Right lobe of liver (tissue), 6 donors: ENCODE data around the gene RAB14. TPM values are rescaled to one million over a fixed set of nuclear protein-coding genes. Genes with fewer than 3 reads are reported as not detected.

Experiments
- ATAC-seq, 4 donors: fragments of 200-7000 bp; cut with Tn5 transposase; one replicate each; pipeline ENCODE4 v1.9.1; 2020; ENCODE audit warnings: mild to moderate bottlenecking in 4 of 4, moderate library complexity in 4 of 4
- DNase-seq, 3 donors: peaks; one replicate each; pipeline ENCODE4 v3.0.0-alpha.2; 2020
- H3K27ac ChIP-seq, 3 donors: fragments of 200-600 bp; one replicate each; pipeline ENCODE4 v1.8.0; 2022
- H3K27me3 ChIP-seq, 2 donors: fragments of 200-600 bp; one replicate each; pipeline ENCODE4 v1.8.0; 2022
- H3K36me3 ChIP-seq, 4 donors: fragments of 200-600 bp; sonication (generic) in 1 of 4; one replicate each; pipeline versions ENCODE4 v1.5.1 to v1.8.0; 2017 to 2022; ENCODE audit warnings: control low read depth in 1 of 4
- H3K4me1 ChIP-seq, 4 donors: fragments of 200-600 bp; sonication (generic) in 1 of 4; one replicate each; pipeline versions ENCODE4 v1.5.1 to v1.8.0; 2017 to 2022; ENCODE audit warnings: control low read depth in 1 of 4
- H3K4me3 ChIP-seq, 3 donors: fragments of 200-600 bp; one replicate each; pipeline ENCODE4 v1.8.0; 2022
- H3K9me3 ChIP-seq, 4 donors: fragments of 200-600 bp; sonication (generic) in 1 of 4; one replicate each; pipeline versions ENCODE4 v1.5.1 to v1.8.0; 2017 to 2022; ENCODE audit warnings: control low read depth in 1 of 4
- CTCF ChIP-seq, 4 donors: fragments of 200-600 bp in 3 of 4; fragments of 450-650 bp in 1 of 4; IDR thresholded peaks; one replicate each; pipeline versions ENCODE4 v1.5.1 to v1.8.0; 2016 to 2022; ENCODE audit warnings: antibody characterized with exemption in 4 of 4, mild to moderate bottlenecking in 2 of 4
- POLR2A ChIP-seq: fragments of 450-650 bp; IDR thresholded peaks from one replicate; pipeline ENCODE4 v1.6.1; 2017; ENCODE audit warnings: antibody characterized with exemption, mild to moderate bottlenecking
- WGBS: methylation state at CpG from one replicate; pipeline ENCODE4 v1.1.6; 2018; ENCODE audit warnings: low coverage, low lambda C conversion rate; ENCODE audit not compliant: insufficient coverage; ENCODE audit errors: missing lambda C conversion rate; 5-methylcytosine and 5-hydroxymethylcytosine counted together
- intact Hi-C, 2 donors: fragments of 100-400 bp; cut with DNase I; formaldehyde crosslinking; loops; one replicate each; pipeline versions ENCODE4 v1.11.2 to v1.14.1; 2022
- total RNA-seq, 6 experiments: library from RNA; depleted of rRNA in 2 of 6; stranded (reverse); fragments of >200 nt in 2 of 6; fragmentation: NEBNext Ultra II Directional in 3 of 6; extraction: Animal tissue kit (Norgen Biotek cat#: 25700) in 3 of 6; gene quantifications; one replicate each; pipeline versions ENCODE4 v1.1.0 to v1.2.4, GENCODE V29; 2016 to 2023
- donor health status: DM: no; HTN: yes; CAD: no.
- donor health status: DM: no; HTN: no; CAD: no.
- donor health status: DM: no; HTN: no; CAD: no.
- donor health status: DM: no; HTN: yes; CAD: no.
- donor health status: DM: no; HTN: yes; CAD: no.

RAB14 gene
- total RNA-seq, 6 experiments from 2014 or later, result 29.0 to 65.1 (median 53.5) TPM

GRCh38 chr9:121189660-121190059 is 12.0 kb downstream of the RAB14 start:
- peaks cover 0 to 77% (median 14%) of the 10 kb centered on the region in 4 donors for H3K4me1 ChIP-seq
- H3K27me3 ChIP-seq, result no peaks in the 10 kb centered on the region
- H3K27ac ChIP-seq, result no peak overlapping the region
- DNase-seq (no peak), ATAC-seq (no peak)
- no peaks in the 10 kb centered on the region for H3K9me3 ChIP-seq
- H3K4me3 ChIP-seq, result no peak overlapping the region
- TF ChIP-seq CTCF (IDR thresholded peaks at IDR 0.05) (no peak), POLR2A (no peak)
- WGBS, result 97% methylated on average over 3 of the region's 3 CpGs
- H3K36me3 ChIP-seq, result peaks cover 0 to 6% (median 0%) of the 10 kb centered on the region in 4 donors
- intact Hi-C loops, result no loop called here

GRCh38 chr9:121189006-121189405 is 12.7 kb downstream of the RAB14 start:
- Histone ChIP-seq H3K27me3 (no peaks in the 10 kb centered on the region), H3K4me1 (peaks cover 0 to 80% (median 14%) of the 10 kb centered on the region in 4 donors), H3K36me3 (peaks cover 0 to 6% (median 0%) of the 10 kb centered on the region in 4 donors), H3K4me3 (no peak overlapping the region), H3K9me3 (no peaks in the 10 kb centered on the region), H3K27ac (no peak overlapping the region)
- no peak for ATAC-seq
- no peak for DNase-seq
- intact Hi-C loops, result no loop called here
- 100% methylated on average over 1 of the region's 1 CpG for WGBS
- TF ChIP-seq CTCF (IDR thresholded peaks at IDR 0.05) (no peak), POLR2A (no peak)

GRCh38 chr9:121187636-121188305 is 13.9 kb downstream of the RAB14 start:
- H3K27me3 ChIP-seq, result no peaks in the 10 kb centered on the region
- peaks cover 0 to 81% (median 23%) of the 10 kb centered on the region in 4 donors for H3K4me1 ChIP-seq
- no peak for ATAC-seq
- H3K27ac ChIP-seq, result peak overlapping the region in 1 of 3 donors; percentile 20
- no peak overlapping the region for H3K4me3 ChIP-seq
- peaks cover 0 to 6% (median 0%) of the 10 kb centered on the region in 4 donors for H3K36me3 ChIP-seq
- intact Hi-C loops, result no loop called here
- TF ChIP-seq CTCF (IDR thresholded peaks at IDR 0.05) (no peak), POLR2A (no peak)
- no peaks in the 10 kb centered on the region for H3K9me3 ChIP-seq
- no peak for DNase-seq
- 50% methylated on average over 3 of the region's 3 CpGs for WGBS

- Histone ChIP-seq H3K9me3 (no peaks in the 10 kb centered on the region), H3K4me1 (peaks cover 0 to 81% (median 31%) of the 10 kb centered on the region in 4 donors), H3K4me3 (no peak overlapping the region), H3K27ac (no peak overlapping the region), H3K36me3 (peaks cover 0 to 6% (median 3%) of the 10 kb centered on the region in 4 donors), H3K27me3 (no peaks in the 10 kb centered on the region)
- ATAC-seq (no peak), DNase-seq (no peak)
- 79% methylated on average over 3 of the region's 4 CpGs for WGBS
- intact Hi-C loops, result no loop called here
- no peak for TF ChIP-seq CTCF (IDR thresholded peaks at IDR 0.05)
- no peak for TF ChIP-seq POLR2A
Observed at GRCh38 chr9:121185774-121186403, 15.8 kb downstream of the RAB14 start.
